Esophagus squamous epithelium (tissue), 5 donors: ENCODE data around the gene KIF2C. TPM values are rescaled to one million over a fixed set of nuclear protein-coding genes. Genes with fewer than 3 reads are reported as not detected.
A peak's percentile ranks its signal among the peaks of the same experiment; 100 is the strongest.

Experiments
- DNase-seq: peaks from one replicate; lab custom pipeline; 2025; lab: John Stamatoyannopoulos, UW
- H3K27ac ChIP-seq, 4 donors: fragments of 200-600 bp; sonication (generic); one replicate each; pipeline ENCODE4 v1.5.1; 2016 to 2019; ENCODE audit warnings: mild to moderate bottlenecking in 1 of 4
- H3K27me3 ChIP-seq, 4 donors: fragments of 200-600 bp; sonication (generic); 1 replicate in 3 of 4; 2 replicates in 1 of 4; pipeline versions ENCODE4 v1.5.1 to v1.6.0; 2017 to 2021; ENCODE audit warnings: antibody characterized with exemption in 1 of 4
- H3K36me3 ChIP-seq, 3 donors: fragments of 200-600 bp; sonication (generic); one replicate each; pipeline ENCODE4 v1.5.1; 2016 to 2019
- H3K4me1 ChIP-seq, 3 donors: fragments of 200-600 bp; sonication (generic); one replicate each; pipeline ENCODE4 v1.5.1; 2017 to 2019
- H3K4me3 ChIP-seq, 4 donors: fragments of 200-600 bp; sonication (generic); 1 replicate in 3 of 4; 2 replicates in 1 of 4; pipeline ENCODE4 v1.5.1; 2016 to 2019; ENCODE audit warnings: mild to moderate bottlenecking in 2 of 4, moderate library complexity in 1 of 4
- H3K9me3 ChIP-seq, 3 donors: fragments of 200-600 bp; sonication (generic); one replicate each; pipeline ENCODE4 v1.5.1; 2016 to 2019
- POLR2A ChIP-seq, 4 donors: fragments of 450-650 bp; IDR thresholded peaks; one replicate each; pipeline ENCODE4 v1.6.1; 2017; ENCODE audit warnings: antibody characterized with exemption in 4 of 4, mild to moderate bottlenecking in 4 of 4, moderate library complexity in 3 of 4
- WGBS, 2 donors: methylation state at CpG; one replicate each; pipeline ENCODE4 v1.1.5; 2018; 5-methylcytosine and 5-hydroxymethylcytosine counted together
- intact Hi-C: fragments of 100-400 bp; cut with DNase I; formaldehyde crosslinking; loops from one replicate; pipeline ENCODE4 v1.15.0; 2022
- total RNA-seq, 4 donors: library from RNA; depleted of rRNA; stranded (reverse); fragments of >200 nt; gene quantifications; one replicate each; pipeline ENCODE4 v1.1.0, GENCODE V29; 2016
- TF ChIP-seq, protein P1 (sequence below), 6 experiments: fragments of 450-650 bp in 4 of 6; fragments of 200-600 bp in 2 of 6; sonication (generic) in 2 of 6; IDR thresholded peaks; one replicate each; pipeline ENCODE4 v1.5.1; 2016 to 2019; ENCODE audit warnings: antibody characterized with exemption in 6 of 6, mild to moderate bottlenecking in 4 of 6, moderate library complexity in 4 of 6
- donor health status: DM: yes; HTN: yes; CAD: no.

The KIF2C gene
- total RNA-seq, 4 donors from 2014 or later: 4.8 to 17.9 (median 9.4) TPM

DNA sequence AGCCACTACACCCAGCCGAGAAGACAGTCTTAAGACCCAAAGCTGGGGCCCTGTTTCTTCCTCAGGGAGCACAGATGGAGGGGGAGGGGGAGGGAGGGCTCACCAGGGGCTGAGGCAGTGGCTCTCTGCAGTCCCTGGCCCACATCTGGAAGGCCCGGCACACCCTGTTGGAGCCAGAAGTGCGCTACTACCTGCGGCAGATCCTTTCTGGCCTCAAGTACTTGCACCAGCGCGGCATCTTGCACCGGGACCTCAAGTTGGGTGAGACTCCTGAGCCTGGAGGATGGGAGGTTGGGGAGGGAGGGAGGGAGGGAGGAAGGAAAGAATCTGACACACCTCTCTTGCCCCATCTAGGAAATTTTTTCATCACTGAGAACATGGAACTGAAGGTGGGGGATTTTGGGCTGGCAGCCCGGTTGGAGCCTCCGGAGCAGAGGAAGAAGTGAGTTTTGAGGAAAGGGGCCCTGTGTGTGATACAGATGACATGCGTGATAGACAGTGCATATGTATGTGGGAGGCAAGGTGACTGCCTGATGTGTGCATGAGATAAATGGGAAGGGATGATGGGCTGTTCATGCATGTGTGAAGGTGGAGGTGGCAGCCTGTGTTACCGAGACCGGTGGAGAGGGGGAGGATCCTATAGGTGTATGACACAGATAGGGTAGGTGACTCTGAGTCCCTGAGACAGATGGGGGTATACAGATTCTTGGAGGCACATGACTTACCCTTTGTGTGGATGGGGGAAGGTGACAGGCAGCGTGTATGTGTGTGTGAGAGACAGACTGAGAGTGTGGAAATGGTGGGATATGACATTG is 62.1 kb downstream of the KIF2C start:
- H3K4me1 ChIP-seq: peaks cover 31 to 69% (median 34%) of the 10 kb centered on the region in 3 donors
- H3K9me3 ChIP-seq: no peaks in the 10 kb centered on the region
- peaks cover 17 to 52% (median 17%) of the 10 kb centered on the region in 3 donors for H3K36me3 ChIP-seq
- H3K27me3 ChIP-seq: no peaks in the 10 kb centered on the region
- intact Hi-C loops: no loop called here
- H3K4me3 ChIP-seq: peak overlapping the region; percentile 64 to 98 (median 90)
- no peak for DNase-seq
- no peak for TF ChIP-seq POLR2A (IDR thresholded peaks at IDR 0.05)
- TF ChIP-seq, protein P1, sequence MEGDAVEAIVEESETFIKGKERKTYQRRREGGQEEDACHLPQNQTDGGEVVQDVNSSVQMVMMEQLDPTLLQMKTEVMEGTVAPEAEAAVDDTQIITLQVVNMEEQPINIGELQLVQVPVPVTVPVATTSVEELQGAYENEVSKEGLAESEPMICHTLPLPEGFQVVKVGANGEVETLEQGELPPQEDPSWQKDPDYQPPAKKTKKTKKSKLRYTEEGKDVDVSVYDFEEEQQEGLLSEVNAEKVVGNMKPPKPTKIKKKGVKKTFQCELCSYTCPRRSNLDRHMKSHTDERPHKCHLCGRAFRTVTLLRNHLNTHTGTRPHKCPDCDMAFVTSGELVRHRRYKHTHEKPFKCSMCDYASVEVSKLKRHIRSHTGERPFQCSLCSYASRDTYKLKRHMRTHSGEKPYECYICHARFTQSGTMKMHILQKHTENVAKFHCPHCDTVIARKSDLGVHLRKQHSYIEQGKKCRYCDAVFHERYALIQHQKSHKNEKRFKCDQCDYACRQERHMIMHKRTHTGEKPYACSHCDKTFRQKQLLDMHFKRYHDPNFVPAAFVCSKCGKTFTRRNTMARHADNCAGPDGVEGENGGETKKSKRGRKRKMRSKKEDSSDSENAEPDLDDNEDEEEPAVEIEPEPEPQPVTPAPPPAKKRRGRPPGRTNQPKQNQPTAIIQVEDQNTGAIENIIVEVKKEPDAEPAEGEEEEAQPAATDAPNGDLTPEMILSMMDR (IDR thresholded peaks at IDR 0.05): no peak
- peak overlapping the region; percentile 21 to 97 (median 80) for H3K27ac ChIP-seq
- 43 to 62% methylated on average over 12 of the region's 13 CpGs for WGBS, 2 donors

DNA sequence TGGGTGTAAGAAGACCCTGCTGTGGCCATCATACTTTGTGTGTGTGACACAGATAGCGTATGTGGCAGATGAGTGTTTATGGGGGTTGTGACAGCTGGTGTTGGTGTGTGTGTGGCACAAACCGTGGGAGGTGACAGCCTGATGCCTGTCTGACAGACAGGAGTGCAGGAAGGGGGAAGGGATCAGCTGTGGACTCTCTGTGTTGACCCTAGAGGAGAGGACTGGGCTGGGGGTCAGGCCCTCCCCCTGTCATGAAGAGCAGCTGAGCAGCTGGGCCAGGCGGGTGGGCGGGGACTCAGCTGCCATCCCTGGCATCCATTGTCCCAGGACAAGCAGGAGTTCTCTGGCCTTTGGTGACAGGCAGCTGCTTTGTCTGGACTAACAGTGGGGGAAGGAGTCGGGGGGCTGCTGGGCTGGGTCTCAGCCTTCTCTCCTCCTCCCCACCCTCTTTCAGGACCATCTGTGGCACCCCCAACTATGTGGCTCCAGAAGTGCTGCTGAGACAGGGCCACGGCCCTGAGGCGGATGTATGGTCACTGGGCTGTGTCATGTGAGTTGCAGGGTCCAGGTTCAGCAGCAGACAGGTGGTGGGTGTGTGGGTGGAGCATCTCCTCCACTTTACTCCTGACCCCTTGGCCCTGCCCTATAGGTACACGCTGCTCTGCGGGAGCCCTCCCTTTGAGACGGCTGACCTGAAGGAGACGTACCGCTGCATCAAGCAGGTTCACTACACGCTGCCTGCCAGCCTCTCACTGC is 62.8 kb downstream of the KIF2C start:
- TF ChIP-seq POLR2A (IDR thresholded peaks at IDR 0.05): no peak
- TF ChIP-seq, protein P1 (IDR thresholded peaks at IDR 0.05): no peak
- Histone ChIP-seq H3K27me3 (no peaks in the 10 kb centered on the region), H3K4me1 (peaks cover 39 to 77% (median 42%) of the 10 kb centered on the region in 3 donors), H3K4me3 (peak overlapping the region; percentile 64 to 98 (median 90)), H3K9me3 (no peaks in the 10 kb centered on the region), H3K27ac (peak overlapping the region; percentile 21 to 97 (median 80)), H3K36me3 (peaks cover 17 to 53% (median 17%) of the 10 kb centered on the region in 3 donors)
- intact Hi-C loops: no loop called here
- DNase-seq: no peak
- 84 to 86% methylated on average over 6 to 9 of the region's 13 CpGs for WGBS, 2 donors

DNA sequence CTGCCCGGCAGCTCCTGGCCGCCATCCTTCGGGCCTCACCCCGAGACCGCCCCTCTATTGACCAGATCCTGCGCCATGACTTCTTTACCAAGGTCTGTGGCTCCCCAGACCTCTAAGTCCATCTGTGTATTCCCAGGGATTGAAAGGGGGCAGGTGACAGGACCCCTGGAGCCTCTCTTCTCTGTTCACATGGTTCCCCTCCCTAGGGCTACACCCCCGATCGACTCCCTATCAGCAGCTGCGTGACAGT is 63.4 kb downstream of the KIF2C start:
- Histone ChIP-seq H3K9me3 (no peaks in the 10 kb centered on the region), H3K4me1 (peaks cover 44 to 82% (median 47%) of the 10 kb centered on the region in 3 donors), H3K36me3 (peaks cover 17 to 53% (median 17%) of the 10 kb centered on the region in 3 donors), H3K27ac (peak overlapping the region in 3 of 4 donors; percentile 64 to 97 (median 97)), H3K4me3 (peak overlapping the region in 1 of 4 donors; percentile 91), H3K27me3 (no peaks in the 10 kb centered on the region)
- no peak for TF ChIP-seq POLR2A (IDR thresholded peaks at IDR 0.05)
- DNase-seq: no peak
- intact Hi-C loops: no loop called here
- WGBS, 2 donors: 79 to 92% methylated on average over 3 to 9 of the region's 9 CpGs

DNA sequence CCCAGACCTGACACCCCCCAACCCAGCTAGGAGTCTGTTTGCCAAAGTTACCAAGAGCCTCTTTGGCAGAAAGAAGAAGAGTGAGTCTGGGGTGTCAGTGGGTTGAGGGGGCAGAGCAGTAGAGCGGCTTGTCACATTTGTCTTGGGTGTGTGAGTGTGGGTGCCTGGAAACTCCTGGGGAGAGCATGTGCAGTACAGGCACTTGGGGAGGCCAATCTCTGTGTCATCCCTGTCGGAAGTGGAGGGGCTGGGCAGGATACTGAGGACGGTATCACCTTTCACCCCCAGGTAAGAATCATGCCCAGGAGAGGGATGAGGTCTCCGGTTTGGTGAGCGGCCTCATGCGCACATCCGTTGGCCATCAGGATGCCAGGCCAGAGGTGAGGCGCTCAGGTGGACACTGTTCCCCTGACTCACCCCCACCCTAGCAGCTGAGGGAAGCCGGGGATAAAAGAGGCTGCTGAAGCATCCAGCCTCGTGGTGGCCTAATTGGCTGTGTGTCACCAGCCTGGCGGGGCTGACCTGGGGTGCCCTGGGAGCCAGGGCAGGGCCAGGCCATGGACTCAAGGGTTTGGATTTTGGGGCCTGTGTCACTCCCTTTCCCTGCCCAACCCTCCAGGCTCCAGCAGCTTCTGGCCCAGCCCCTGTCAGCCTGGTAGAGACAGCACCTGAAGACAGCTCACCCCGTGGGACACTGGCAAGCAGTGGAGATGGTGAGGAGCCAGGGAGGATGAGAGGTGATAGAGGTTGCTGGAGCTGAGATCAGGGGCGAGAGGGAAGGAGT is 63.9 kb downstream of the KIF2C start:
- intact Hi-C loops: no loop called here
- Histone ChIP-seq H3K27ac (peak overlapping the region; percentile 9 to 97 (median 80)), H3K27me3 (no peaks in the 10 kb centered on the region), H3K36me3 (peaks cover 17 to 53% (median 17%) of the 10 kb centered on the region in 3 donors), H3K9me3 (no peaks in the 10 kb centered on the region), H3K4me1 (peaks cover 49 to 87% (median 52%) of the 10 kb centered on the region in 3 donors), H3K4me3 (peak overlapping the region in 1 of 4 donors; percentile 91)
- WGBS, 2 donors: 77 to 85% methylated on average over 5 to 9 of the region's 13 CpGs
- no peak for DNase-seq
- TF ChIP-seq POLR2A (IDR thresholded peaks at IDR 0.05): no peak
- TF ChIP-seq, protein P1 (IDR thresholded peaks at IDR 0.05): no peak

DNA sequence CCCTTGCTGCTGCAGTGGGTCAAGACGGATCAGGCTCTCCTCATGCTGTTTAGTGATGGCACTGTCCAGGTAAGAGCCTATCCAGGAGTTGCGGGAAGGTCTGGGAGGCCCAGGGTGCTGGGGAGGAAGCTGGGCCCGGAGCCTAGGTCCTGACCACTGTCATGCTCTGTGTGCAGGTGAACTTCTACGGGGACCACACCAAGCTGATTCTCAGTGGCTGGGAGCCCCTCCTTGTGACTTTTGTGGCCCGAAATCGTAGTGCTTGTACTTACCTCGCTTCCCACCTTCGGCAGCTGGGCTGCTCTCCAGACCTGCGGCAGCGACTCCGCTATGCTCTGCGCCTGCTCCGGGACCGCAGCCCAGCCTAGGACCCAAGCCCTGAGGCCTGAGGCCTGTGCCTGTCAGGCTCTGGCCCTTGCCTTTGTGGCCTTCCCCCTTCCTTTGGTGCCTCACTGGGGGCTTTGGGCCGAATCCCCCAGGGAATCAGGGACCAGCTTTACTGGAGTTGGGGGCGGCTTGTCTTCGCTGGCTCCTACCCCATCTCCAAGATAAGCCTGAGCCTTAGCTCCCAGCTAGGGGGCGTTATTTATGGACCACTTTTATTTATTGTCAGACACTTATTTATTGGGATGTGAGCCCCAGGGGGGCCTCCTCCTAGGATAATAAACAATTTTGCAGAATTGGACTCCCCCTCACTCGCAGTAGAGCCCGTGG is 65.8 kb downstream of the KIF2C start:
- Histone ChIP-seq H3K36me3 (peaks cover 17 to 53% (median 17%) of the 10 kb centered on the region in 3 donors), H3K4me3 (peak overlapping the region in 1 of 4 donors; percentile 3), H3K9me3 (no peaks in the 10 kb centered on the region), H3K27me3 (no peaks in the 10 kb centered on the region), H3K4me1 (peaks cover 61 to 96% (median 68%) of the 10 kb centered on the region in 3 donors), H3K27ac (peak overlapping the region in 3 of 4 donors; percentile 30 to 99 (median 94))
- intact Hi-C loops: no loop called here
- WGBS, 2 donors: 90 to 92% methylated on average over 12 to 16 of the region's 20 CpGs
- no peak for DNase-seq
- TF ChIP-seq POLR2A (IDR thresholded peaks at IDR 0.05): no peak
- TF ChIP-seq, protein P1 (IDR thresholded peaks at IDR 0.05): no peak
